ENCODE measurements around the gene ZNF81.
"Not testable (repeated sequence)": the region's sequence is repeated elsewhere in the genome, so short reads cannot be mapped to it uniquely, and the experiment has no call there.

ZNF81 gene

DNA sequence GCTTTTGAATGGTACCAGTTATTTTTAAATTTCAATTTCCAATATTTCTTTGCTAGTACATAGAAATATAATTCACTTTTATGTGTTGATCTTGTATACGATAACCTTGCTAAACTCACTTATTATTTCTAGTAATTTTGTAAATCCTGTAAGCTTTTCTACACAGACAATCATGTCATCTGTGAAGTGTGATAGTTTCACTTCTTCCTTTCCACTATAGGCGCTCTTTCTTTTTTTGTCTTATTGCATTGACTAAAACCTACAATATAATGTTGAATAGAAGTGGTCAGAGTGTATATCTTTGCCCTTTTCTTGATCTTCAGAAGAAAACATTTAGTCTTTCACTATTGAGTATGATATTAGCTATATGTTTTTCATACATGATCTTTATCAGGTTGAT lies 90.5 kb downstream of the ZNF81 start:
- no peak overlapping the region for H3K27ac Mint-ChIP-seq
- peak overlapping the region; percentile 29 for H3K4me3 Mint-ChIP-seq
- peaks cover 2% of the 10 kb centered on the region for H3K36me3 Mint-ChIP-seq
- H3K4me1 Mint-ChIP-seq: peaks cover 2% of the 10 kb centered on the region
- peaks cover 2% of the 10 kb centered on the region for H3K9me3 Mint-ChIP-seq
- no peaks in the 10 kb centered on the region for H3K27me3 Mint-ChIP-seq
- DNase-seq (ENCODE audit: low spot score in 2 of 2): no peak
- ATAC-seq (ENCODE audit: low read depth): peak; percentile 44

- not testable (repeated sequence) for DNase-seq (ENCODE audit: low spot score in 2 of 2); H3K27me3 Mint-ChIP-seq; H3K4me3 Mint-ChIP-seq; H3K4me1 Mint-ChIP-seq; H3K27ac Mint-ChIP-seq; ATAC-seq (ENCODE audit: low read depth); H3K36me3 Mint-ChIP-seq; H3K9me3 Mint-ChIP-seq
These were observed 95.3 kb downstream of the ZNF81 start for GRCh38 chrX:47931970-47932369.

- ATAC-seq (ENCODE audit: low read depth) (no peak), DNase-seq (ENCODE audit: low spot score in 2 of 2) (no peak)
- Mint-ChIP-seq H3K27ac (no peak overlapping the region), H3K4me1 (peaks cover 7% of the 10 kb centered on the region), H3K27me3 (no peaks in the 10 kb centered on the region), H3K9me3 (no peaks in the 10 kb centered on the region), H3K36me3 (no peaks in the 10 kb centered on the region), H3K4me3 (no peak overlapping the region)
These were observed 97.2 kb downstream of the ZNF81 start for GRCh38 chrX:47933946-47934345.

DNA sequence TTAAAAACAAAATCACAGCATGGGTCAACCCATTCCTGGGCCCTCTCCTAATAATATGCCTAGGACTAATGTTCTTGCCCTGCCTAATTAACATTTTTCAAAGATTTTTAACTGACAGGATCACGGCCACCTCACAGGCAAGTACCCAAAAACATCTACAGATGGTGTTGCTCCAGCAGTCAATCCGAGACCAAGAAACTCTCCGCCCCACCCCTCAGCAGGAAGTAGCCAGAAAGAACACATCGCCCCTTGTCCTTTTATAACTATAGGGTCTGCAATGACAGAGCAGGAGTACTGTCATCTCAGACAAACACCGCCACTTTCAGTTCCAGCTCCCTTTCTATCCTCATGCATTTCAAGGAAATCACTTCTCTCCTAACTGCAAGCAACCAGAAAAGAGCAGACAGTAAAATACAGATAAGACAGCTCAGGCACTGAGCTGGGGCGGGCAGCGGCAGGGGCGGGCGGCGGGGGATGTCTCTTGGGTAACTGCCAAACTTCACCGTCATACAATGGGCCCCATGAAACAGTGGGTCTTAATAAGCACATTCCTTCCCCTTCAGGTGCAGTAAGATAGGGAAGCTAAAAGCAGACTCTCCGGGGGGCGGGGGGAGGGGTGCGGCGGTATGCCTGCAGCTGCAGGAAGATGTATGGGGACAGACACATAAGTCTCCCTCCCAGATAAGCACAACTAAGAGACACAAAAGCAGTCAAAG lies 99.7 kb downstream of the ZNF81 start:
- peak overlapping the region; percentile 78 for H3K4me3 Mint-ChIP-seq
- no peaks in the 10 kb centered on the region for H3K36me3 Mint-ChIP-seq
- H3K27me3 Mint-ChIP-seq: no peaks in the 10 kb centered on the region
- no peak overlapping the region for H3K27ac Mint-ChIP-seq
- DNase-seq (ENCODE audit: low spot score in 2 of 2) (no peak), ATAC-seq (ENCODE audit: low read depth) (peak; percentile 74)
- H3K9me3 Mint-ChIP-seq: no peaks in the 10 kb centered on the region
- H3K4me1 Mint-ChIP-seq: peaks cover 7% of the 10 kb centered on the region

DNA sequence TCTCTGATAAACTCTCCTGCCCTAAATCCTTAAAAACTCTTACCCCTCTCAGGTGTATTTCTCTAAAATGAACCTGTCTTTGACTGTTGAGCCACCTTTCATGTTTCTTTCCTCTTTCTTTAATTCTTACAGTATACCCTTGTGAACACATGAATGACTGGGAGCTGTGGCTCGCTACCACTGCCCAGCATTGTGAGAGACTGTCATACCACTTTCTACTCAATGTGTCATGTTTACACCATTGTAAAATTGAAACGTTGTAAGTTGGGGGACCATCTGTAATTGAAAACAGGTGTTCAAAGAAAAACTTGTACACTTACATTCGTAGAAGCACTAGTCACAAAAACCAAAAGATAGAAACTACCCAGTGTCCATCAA lies 100.2 kb downstream of the ZNF81 start:
- Mint-ChIP-seq H3K4me1 (peaks cover 7% of the 10 kb centered on the region), H3K27ac (no peak overlapping the region), H3K36me3 (no peaks in the 10 kb centered on the region), H3K4me3 (peak overlapping the region; percentile 78), H3K9me3 (no peaks in the 10 kb centered on the region), H3K27me3 (no peaks in the 10 kb centered on the region)
- DNase-seq (ENCODE audit: low spot score in 2 of 2) (no peak), ATAC-seq (ENCODE audit: low read depth) (no peak)

- no peaks in the 10 kb centered on the region for H3K27me3 Mint-ChIP-seq
These were observed 103.7 kb downstream of the ZNF81 start for GRCh38 chrX:47940448-47940847.

DNA sequence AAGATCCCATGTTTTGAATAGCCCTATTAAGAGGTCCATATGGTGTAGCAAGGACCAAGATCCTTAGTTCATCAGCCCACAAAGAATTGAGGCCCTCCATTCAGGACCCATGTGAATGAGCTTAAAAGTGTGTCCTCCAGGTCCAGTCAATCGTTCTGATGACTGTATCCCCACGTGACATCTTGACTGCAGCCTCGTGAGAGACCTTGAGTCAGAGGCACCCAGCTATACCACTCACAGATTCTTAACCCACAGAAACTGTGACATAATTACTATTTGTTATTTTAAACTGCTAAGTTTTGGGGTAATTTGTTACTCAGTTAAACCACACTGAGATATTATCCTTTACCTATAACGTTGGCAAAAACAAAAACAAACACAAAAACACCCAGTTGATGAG lies 104.7 kb downstream of the ZNF81 start:
- ATAC-seq (ENCODE audit: low read depth) (no peak), DNase-seq (ENCODE audit: low spot score in 2 of 2) (no peak)
- no peak overlapping the region for H3K4me3 Mint-ChIP-seq
- H3K4me1 Mint-ChIP-seq: peaks cover 3% of the 10 kb centered on the region
- H3K27me3 Mint-ChIP-seq: no peaks in the 10 kb centered on the region
- H3K9me3 Mint-ChIP-seq: no peaks in the 10 kb centered on the region
- H3K36me3 Mint-ChIP-seq: peaks cover 2% of the 10 kb centered on the region
- no peak overlapping the region for H3K27ac Mint-ChIP-seq

More at GRCh38 chrX:47940448-47940847, 103.7 kb downstream of the ZNF81 start:
- Mint-ChIP-seq H3K9me3 (no peaks in the 10 kb centered on the region), H3K4me3 (no peak overlapping the region), H3K27ac (no peak overlapping the region), H3K4me1 (peaks cover 7% of the 10 kb centered on the region), H3K36me3 (peaks cover 2% of the 10 kb centered on the region)
- DNase-seq (ENCODE audit: low spot score in 2 of 2) (no peak), ATAC-seq (ENCODE audit: low read depth) (no peak)

DNA sequence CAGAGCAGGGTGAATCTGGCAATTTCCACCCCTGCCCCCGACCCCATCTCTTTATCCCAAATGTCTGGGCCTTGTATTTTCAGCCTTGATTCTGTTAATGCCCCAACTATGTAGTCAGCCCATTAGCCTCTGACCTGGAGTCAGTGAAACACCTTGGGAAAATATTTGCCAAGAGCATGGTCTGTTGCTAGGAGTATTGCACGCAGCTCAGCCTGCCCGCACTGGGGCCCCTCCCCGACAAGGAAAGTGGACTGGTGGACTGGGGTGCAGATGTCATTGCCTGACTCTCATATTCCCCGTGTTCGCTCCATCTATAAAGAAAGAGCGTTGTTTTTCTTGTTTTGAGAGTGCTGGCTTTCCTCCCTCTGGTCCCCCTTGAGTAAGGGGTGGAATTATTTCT lies 118.6 kb downstream of the ZNF81 start:
- not testable (repeated sequence) for DNase-seq (ENCODE audit: low spot score in 2 of 2); H3K27me3 Mint-ChIP-seq; H3K4me3 Mint-ChIP-seq; H3K36me3 Mint-ChIP-seq; H3K9me3 Mint-ChIP-seq; ATAC-seq (ENCODE audit: low read depth); H3K27ac Mint-ChIP-seq; H3K4me1 Mint-ChIP-seq

GRCh38 chrX:47956016-47956415 lies 119.3 kb downstream of the ZNF81 start:
- no peaks in the 10 kb centered on the region for H3K36me3 Mint-ChIP-seq

DNA sequence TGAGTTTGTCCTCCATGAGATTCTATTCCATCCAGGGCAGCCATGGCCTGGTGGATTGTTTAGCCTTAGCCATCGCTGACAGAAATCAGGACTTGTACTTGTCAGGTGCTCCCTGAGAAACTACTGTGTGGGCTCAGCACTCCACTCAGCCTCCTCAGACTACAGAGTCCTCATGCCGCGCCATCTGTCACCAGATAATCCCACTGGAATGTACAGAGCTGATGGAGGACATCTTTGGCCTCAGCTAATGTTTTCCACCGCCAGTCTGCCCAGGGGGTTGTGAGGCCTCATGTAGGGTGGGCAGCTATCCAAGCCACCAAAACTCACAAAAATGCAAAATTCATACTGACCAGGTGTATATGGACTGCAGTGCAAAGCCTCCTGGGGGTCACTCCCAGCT lies 121.5 kb downstream of the ZNF81 start:
- not testable (repeated sequence) for DNase-seq (ENCODE audit: low spot score in 2 of 2); H3K36me3 Mint-ChIP-seq; H3K27ac Mint-ChIP-seq; H3K27me3 Mint-ChIP-seq; H3K4me3 Mint-ChIP-seq; ATAC-seq (ENCODE audit: low read depth); H3K4me1 Mint-ChIP-seq; H3K9me3 Mint-ChIP-seq

More at GRCh38 chrX:47956016-47956415, 119.3 kb downstream of the ZNF81 start:
- Mint-ChIP-seq H3K27me3 (no peaks in the 10 kb centered on the region), H3K4me3 (no peak overlapping the region), H3K4me1 (peaks cover 7% of the 10 kb centered on the region), H3K9me3 (peaks cover 5% of the 10 kb centered on the region), H3K27ac (no peak overlapping the region)
- ATAC-seq (ENCODE audit: low read depth) (no peak), DNase-seq (ENCODE audit: low spot score in 2 of 2) (no peak)

DNA sequence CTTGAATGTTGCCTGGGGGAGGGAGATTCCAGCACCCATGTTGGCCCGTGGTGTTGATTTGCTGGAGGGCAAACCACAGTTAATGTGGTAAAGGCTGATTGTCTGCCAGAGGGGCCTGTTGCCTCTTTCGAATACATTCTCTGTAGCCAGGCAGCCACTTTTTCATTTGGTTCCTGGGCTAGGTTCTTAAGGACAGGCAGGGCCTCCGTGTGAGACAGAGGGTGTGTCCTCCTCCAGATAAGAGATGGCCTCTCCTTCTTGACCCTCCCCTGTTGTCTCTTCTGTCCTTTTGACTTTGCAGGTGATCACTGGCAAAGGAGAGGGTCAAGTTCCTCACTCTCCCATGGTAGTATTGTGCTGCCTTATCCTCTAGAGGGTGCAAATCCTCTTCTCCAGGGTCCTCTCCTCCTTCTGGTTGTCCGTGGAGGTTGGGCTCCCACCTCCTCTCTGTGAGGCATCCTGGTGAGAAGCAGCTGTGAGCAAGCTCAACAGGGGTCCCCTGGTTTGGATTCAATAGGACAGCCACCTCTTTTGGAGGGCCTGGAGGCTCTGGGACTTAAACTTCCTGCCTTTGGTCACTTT lies 122.2 kb downstream of the ZNF81 start:
- Mint-ChIP-seq H3K27me3 (no peaks in the 10 kb centered on the region), H3K4me1 (peaks cover 7% of the 10 kb centered on the region), H3K27ac (no peak overlapping the region), H3K9me3 (peaks cover 4% of the 10 kb centered on the region), H3K36me3 (no peaks in the 10 kb centered on the region), H3K4me3 (no peak overlapping the region)
- DNase-seq (ENCODE audit: low spot score in 2 of 2) (no peak), ATAC-seq (ENCODE audit: low read depth) (peak; percentile 41)

DNA sequence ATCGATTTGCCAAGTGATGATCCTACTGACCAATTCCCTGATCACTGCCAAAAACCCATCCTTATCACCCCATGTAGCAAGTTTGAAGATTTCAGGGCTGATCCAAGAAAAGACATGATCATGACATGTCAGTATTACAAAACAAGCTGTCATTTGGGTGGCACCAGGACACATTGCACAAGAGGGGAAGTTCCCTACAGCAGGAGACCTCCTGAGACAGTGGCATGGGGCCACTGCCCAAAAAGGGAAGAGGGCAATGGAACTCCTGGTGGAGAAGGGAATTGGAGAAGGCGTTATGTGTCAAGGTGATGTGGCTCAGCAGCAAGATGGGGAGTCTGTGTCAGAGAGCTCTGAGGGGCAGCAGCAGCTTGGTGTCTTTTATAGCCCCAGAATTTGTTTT lies 123.7 kb downstream of the ZNF81 start:
- ATAC-seq (ENCODE audit: low read depth): peak; percentile 48
- Mint-ChIP-seq H3K36me3 (peaks cover 5% of the 10 kb centered on the region), H3K27ac (no peak overlapping the region), H3K27me3 (no peaks in the 10 kb centered on the region), H3K4me1 (peaks cover 7% of the 10 kb centered on the region), H3K4me3 (peak overlapping the region; percentile 24), H3K9me3 (peaks cover 8% of the 10 kb centered on the region)
- no peak for DNase-seq (ENCODE audit: low spot score in 2 of 2)

DNA sequence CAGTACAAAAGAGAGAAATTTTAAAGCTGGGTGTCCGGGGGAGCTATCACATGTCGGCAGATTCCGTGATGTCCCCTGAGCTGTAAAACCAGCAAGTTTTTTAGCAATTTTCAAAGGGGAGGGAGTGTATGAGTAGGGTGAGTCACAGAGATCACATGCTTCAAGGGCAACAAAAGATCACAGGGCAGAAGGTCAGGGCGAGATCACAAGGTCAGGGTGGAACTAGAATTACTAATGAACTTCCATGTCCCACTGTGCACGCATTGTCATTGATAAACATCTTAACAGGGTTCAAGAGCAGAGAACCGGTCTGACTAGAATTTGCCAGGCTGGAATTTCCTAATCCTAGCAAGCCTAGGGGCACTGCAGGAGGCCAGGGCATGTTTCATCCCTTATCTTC lies 125.1 kb downstream of the ZNF81 start:
- H3K9me3 Mint-ChIP-seq; DNase-seq (ENCODE audit: low spot score in 2 of 2); H3K4me3 Mint-ChIP-seq; H3K27ac Mint-ChIP-seq; ATAC-seq (ENCODE audit: low read depth); H3K36me3 Mint-ChIP-seq; H3K27me3 Mint-ChIP-seq; H3K4me1 Mint-ChIP-seq: not testable (repeated sequence)

DNA sequence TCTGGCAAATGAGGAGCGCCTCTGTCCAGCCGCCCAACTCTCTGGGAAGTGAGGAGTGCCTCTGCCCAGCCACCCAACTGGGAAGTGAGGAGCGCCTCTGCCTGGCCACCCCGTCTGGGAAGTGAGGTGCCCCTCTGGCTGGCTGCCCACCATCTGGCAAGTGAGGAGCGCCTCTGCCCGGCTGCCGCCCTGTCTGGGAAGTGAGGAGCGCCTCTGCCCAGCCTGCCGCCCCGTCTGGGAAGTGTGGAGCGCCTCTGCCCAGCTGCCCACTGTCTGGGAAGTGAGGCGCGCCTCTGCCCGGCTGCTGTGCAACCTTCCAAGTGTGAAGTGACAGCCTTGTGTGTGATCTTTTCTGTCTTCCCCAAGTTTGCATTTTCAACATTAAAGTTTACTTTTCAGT lies 128.8 kb downstream of the ZNF81 start:
- H3K9me3 Mint-ChIP-seq: peaks cover 17% of the 10 kb centered on the region

More for the DNA sequence above, 128.8 kb downstream of the ZNF81 start:
- not testable (repeated sequence) for ATAC-seq (ENCODE audit: low read depth); H3K36me3 Mint-ChIP-seq; H3K27me3 Mint-ChIP-seq; H3K4me3 Mint-ChIP-seq; H3K27ac Mint-ChIP-seq; H3K4me1 Mint-ChIP-seq; DNase-seq (ENCODE audit: low spot score in 2 of 2)

Data from memory B cell (primary cell).